Keratinocyte (primary cell): ENCODE results near the gene GDPD5. TPM values are rescaled to one million over a fixed set of nuclear protein-coding genes. Genes with fewer than 3 reads are reported as not detected.

ENCODE experiments used
- DNase-seq: peaks from one replicate; pipeline ENCODE4 v3.0.0-alpha.2; 2011; ENCODE audit warnings: low read depth, missing footprints, low spot score
- FAIRE-seq: peaks from 2 replicates; lab custom pipeline; 2011; peaks lifted over from hg19 to GRCh38; lab: Jason Lieb, UNC
- H2AFZ ChIP-seq: 2 replicates; pipeline ENCODE4 v1.6.0; 2012; ENCODE audit warnings: low read length, control low read depth, inconsistent platforms; ENCODE audit not compliant: control insufficient read depth
- H3K27ac ChIP-seq: 2 replicates; pipeline ENCODE4 v1.5.1; 2011; ENCODE audit warnings: low read length; ENCODE audit not compliant: control insufficient read depth, insufficient read depth
- H3K27me3 ChIP-seq: 3 replicates; pipeline ENCODE4 v1.6.0; 2011; ENCODE audit warnings: low read length; ENCODE audit not compliant: control insufficient read depth, insufficient read depth; ENCODE audit errors: extremely low read depth
- H3K36me3 ChIP-seq, 2 experiments: 2 replicates in 1 of 2; 3 replicates in 1 of 2; pipeline ENCODE4 v1.5.1; 2011; ENCODE audit warnings: low read length in 2 of 2, mild to moderate bottlenecking in 1 of 2; ENCODE audit not compliant: control insufficient read depth in 2 of 2, insufficient read depth in 2 of 2; ENCODE audit errors: extremely low read depth in 1 of 2
- H3K4me1 ChIP-seq: 3 replicates; pipeline ENCODE4 v1.5.1; 2011; ENCODE audit warnings: low read length; ENCODE audit not compliant: control insufficient read depth, insufficient read depth; ENCODE audit errors: extremely low read depth
- H3K4me2 ChIP-seq: 3 replicates; pipeline ENCODE4 v1.6.0; 2011; ENCODE audit warnings: low read depth, low read length; ENCODE audit not compliant: control insufficient read depth, insufficient read depth; ENCODE audit errors: extremely low read depth
- H3K4me3 ChIP-seq, 3 experiments: fragments of 200-600 bp in 1 of 3; sonication (generic) in 1 of 3; 2 replicates in 2 of 3; 3 replicates in 1 of 3; pipeline ENCODE4 v1.5.1; 2011 to 2016; ENCODE audit warnings: low read length in 3 of 3, mild to moderate bottlenecking in 3 of 3, control low read depth in 2 of 3, inconsistent platforms in 1 of 3, low read depth in 1 of 3, mixed read lengths in 1 of 3, mixed run types in 1 of 3, moderate library complexity in 1 of 3; ENCODE audit not compliant: control insufficient read depth in 2 of 3, insufficient read depth in 2 of 3; ENCODE audit errors: extremely low read depth in 1 of 3
- H3K79me2 ChIP-seq: 2 replicates; pipeline ENCODE4 v1.6.0; 2012; ENCODE audit warnings: low read length; ENCODE audit not compliant: control insufficient read depth, insufficient read depth
- H3K9ac ChIP-seq: 3 replicates; pipeline ENCODE4 v1.6.0; 2011; ENCODE audit warnings: low read length; ENCODE audit not compliant: control insufficient read depth, insufficient read depth; ENCODE audit errors: extremely low read depth
- H3K9me1 ChIP-seq: 3 replicates; pipeline ENCODE4 v1.6.0; 2011; ENCODE audit warnings: low read length; ENCODE audit not compliant: control insufficient read depth, insufficient read depth; ENCODE audit errors: extremely low read depth
- H3K9me3 ChIP-seq: 2 replicates; pipeline ENCODE4 v1.5.1; 2012; ENCODE audit warnings: low read depth, low read length; ENCODE audit not compliant: control insufficient read depth
- H4K20me1 ChIP-seq: 3 replicates; pipeline ENCODE4 v1.6.0; 2011; ENCODE audit warnings: low read length; ENCODE audit not compliant: control insufficient read depth, insufficient read depth; ENCODE audit errors: extremely low read depth
- EZH2 ChIP-seq: IDR thresholded peaks from one replicate; pipeline ENCODE4 v1.6.1; 2012; ENCODE audit warnings: inconsistent platforms, mild to moderate bottlenecking, low read length, moderate library complexity
- dilution Hi-C: fragments of 300-500 bp; cut with MboI; formaldehyde crosslinking; loops from one replicate; pipeline ENCODE4 v1.7.0; 2020; ENCODE audit warnings: low sequenced_read_pairs; ENCODE audit not compliant: extremely low pct_ligation_motif_present
- polyA plus RNA-seq, 5 experiments: library from polyadenylated mRNA; depleted of rRNA in 3 of 5; stranded (reverse) in 3 of 5; stranded (forward) in 1 of 5; unstranded in 1 of 5; fragments of >200 nt; gene quantifications; 1 replicate in 1 of 5; 2 replicates in 3 of 5; 3 replicates in 1 of 5; pipeline versions ENCODE4 v1.2.1 to v1.2.3, GENCODE V29; 2011 to 2012; ENCODE audit warnings: missing spikeins in 2 of 5, low read depth in 1 of 5, low replicate concordance in 1 of 5
- TF ChIP-seq, protein P1 (sequence below), 3 experiments: IDR thresholded peaks in 1 of 3; conservative IDR thresholded peaks in 1 of 3; optimal IDR thresholded peaks in 1 of 3; 2 replicates in 2 of 3; 3 replicates in 1 of 3; pipeline versions ENCODE3 to v1.5.1; 2011; ENCODE audit warnings: low read length in 3 of 3, mild to moderate bottlenecking in 3 of 3, moderate library complexity in 2 of 3, control low read depth in 1 of 3, inconsistent platforms in 1 of 3; ENCODE audit not compliant: insufficient read depth in 2 of 3; ENCODE audit errors: extremely low read depth in 1 of 3

GDPD5 gene
- polyA plus RNA-seq, 1 donor (not counting 4 experiments of a cell fraction or from before 2014, with no cell fraction given), result 2.1 TPM

DNA sequence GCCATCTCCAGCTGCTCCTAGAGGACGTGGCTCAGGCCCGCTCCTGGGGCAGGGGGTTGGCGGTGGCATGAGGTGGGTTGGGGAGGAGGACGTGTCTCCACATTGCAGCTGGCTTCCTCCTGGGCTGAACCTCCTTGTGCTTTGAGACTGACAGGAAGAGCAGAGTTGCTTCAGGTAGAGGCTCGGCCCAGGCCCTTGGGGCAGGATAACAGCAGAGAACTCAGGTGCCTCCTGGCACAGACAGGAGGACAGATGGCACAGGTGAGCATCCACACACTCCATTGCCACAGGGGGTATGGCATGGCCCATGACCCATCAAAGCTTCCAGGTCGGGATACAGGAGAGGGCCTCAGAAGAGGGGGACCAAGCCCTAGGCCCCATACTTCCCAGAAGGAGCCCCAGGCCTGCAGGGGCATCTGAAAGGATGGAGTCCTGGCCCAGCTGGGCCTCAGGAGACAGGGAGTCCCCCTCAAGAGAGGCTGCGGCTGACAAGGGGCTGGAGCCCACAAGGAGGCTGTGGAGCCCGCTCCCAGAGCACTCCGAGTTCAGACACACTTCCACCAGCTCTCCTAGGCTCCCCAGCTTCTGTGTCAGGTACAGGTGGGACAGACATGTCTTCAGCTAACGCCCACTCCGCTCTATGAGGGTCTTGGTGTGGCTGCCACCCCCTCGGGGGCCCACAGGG, 90.7 kb downstream of the GDPD5 start:
- no peak for DNase-seq
- no peak overlapping the region for H2AFZ ChIP-seq
- no peak overlapping the region for H3K27ac ChIP-seq
- dilution Hi-C loops, result no loop called here
- H3K9ac ChIP-seq, result no peak overlapping the region
- no peaks in the 10 kb centered on the region for H3K36me3 ChIP-seq
- no peaks in the 10 kb centered on the region for H3K9me1 ChIP-seq
- no peak overlapping the region for H3K4me3 ChIP-seq
- peaks cover 38% of the 10 kb centered on the region for H3K27me3 ChIP-seq
- TF ChIP-seq EZH2, result no peak
- TF ChIP-seq, protein P1, sequence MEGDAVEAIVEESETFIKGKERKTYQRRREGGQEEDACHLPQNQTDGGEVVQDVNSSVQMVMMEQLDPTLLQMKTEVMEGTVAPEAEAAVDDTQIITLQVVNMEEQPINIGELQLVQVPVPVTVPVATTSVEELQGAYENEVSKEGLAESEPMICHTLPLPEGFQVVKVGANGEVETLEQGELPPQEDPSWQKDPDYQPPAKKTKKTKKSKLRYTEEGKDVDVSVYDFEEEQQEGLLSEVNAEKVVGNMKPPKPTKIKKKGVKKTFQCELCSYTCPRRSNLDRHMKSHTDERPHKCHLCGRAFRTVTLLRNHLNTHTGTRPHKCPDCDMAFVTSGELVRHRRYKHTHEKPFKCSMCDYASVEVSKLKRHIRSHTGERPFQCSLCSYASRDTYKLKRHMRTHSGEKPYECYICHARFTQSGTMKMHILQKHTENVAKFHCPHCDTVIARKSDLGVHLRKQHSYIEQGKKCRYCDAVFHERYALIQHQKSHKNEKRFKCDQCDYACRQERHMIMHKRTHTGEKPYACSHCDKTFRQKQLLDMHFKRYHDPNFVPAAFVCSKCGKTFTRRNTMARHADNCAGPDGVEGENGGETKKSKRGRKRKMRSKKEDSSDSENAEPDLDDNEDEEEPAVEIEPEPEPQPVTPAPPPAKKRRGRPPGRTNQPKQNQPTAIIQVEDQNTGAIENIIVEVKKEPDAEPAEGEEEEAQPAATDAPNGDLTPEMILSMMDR (optimal IDR thresholded peaks at IDR 0.05 in 1 of 3, IDR thresholded peaks at IDR 0.05 in 1 of 3, conservative IDR thresholded peaks at IDR 0.05 in 1 of 3; ENCODE audit: extremely low read depth in 1 of 3, insufficient read depth in 2 of 3, low read length in 3 of 3), result no peak
- peaks cover 2% of the 10 kb centered on the region for H4K20me1 ChIP-seq
- H3K4me1 ChIP-seq, result no peaks in the 10 kb centered on the region
- FAIRE-seq, result no peak
- H3K4me2 ChIP-seq, result no peak overlapping the region
- H3K9me3 ChIP-seq, result no peaks in the 10 kb centered on the region
- H3K79me2 ChIP-seq, result no peaks in the 10 kb centered on the region

DNA sequence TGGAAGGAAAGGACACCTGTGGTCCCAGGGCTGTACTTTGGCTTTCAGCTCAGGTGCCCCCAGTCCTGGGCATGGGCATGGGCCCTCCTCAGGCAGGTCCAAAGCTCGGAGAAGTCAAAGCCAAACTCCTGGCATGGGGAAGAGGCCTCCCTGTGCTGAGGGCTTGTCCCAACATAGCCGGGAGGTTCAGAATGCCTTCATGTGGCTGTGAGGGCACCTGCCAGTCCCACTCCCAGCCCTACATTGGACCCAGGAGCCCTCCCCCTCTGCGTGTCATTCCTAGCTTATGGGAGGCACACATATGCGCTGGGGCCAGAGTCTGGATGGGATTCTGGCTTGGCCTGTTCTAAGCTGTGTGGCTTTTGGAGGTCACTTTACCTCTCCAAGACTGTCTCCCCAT, 91.7 kb downstream of the GDPD5 start:
- Histone ChIP-seq H3K9ac (no peak overlapping the region), H3K27me3 (peaks cover 47% of the 10 kb centered on the region), H3K36me3 (no peaks in the 10 kb centered on the region), H2AFZ (no peak overlapping the region), H3K4me3 (no peak overlapping the region), H3K79me2 (no peaks in the 10 kb centered on the region), H3K9me3 (peaks cover 6% of the 10 kb centered on the region), H3K27ac (no peak overlapping the region), H3K9me1 (no peaks in the 10 kb centered on the region), H3K4me1 (no peaks in the 10 kb centered on the region), H4K20me1 (peaks cover 2% of the 10 kb centered on the region), H3K4me2 (no peak overlapping the region)
- TF ChIP-seq EZH2, result no peak
- TF ChIP-seq, protein P1 (optimal IDR thresholded peaks at IDR 0.05 in 1 of 3, IDR thresholded peaks at IDR 0.05 in 1 of 3, conservative IDR thresholded peaks at IDR 0.05 in 1 of 3; ENCODE audit: extremely low read depth in 1 of 3, insufficient read depth in 2 of 3, low read length in 3 of 3), result no peak
- dilution Hi-C loops, result no loop called here
- no peak for DNase-seq
- FAIRE-seq, result no peak
